Measurements from ENCODE around the gene SLAMF9. TPM values are rescaled to one million over a fixed set of nuclear protein-coding genes. Genes with fewer than 3 reads are reported as not detected.

SLAMF9 gene
- total RNA-seq, 1 experiment from 2014 or later: not detected

- no peak overlapping the region for H3K4me3 Mint-ChIP-seq
- Histone ChIP-seq H4K8ac (replicated peaks; ENCODE audit: insufficient read length, low read depth, low read length) (no peak overlapping the region), H4K91ac (ENCODE audit: insufficient read length, low read depth, low read length) (no peak overlapping the region), H2BK120ac (ENCODE audit: low read depth, low read length, poor library complexity, severe bottlenecking) (no peak overlapping the region), H2BK20ac (ENCODE audit: low read depth, low read length, poor library complexity, severe bottlenecking) (no peak overlapping the region), H3T11ph (ENCODE audit: low read length) (no peak overlapping the region), H3K14ac (ENCODE audit: insufficient read depth, low read length) (no peak overlapping the region), H3K23me2 (ENCODE audit: insufficient read length, low read depth, low read length, poor library complexity, severe bottlenecking) (peaks cover 16% of the 10 kb centered on the region), H2BK5ac (ENCODE audit: insufficient read length, low read length) (no peak overlapping the region), H3K9ac (ENCODE audit: extremely low read depth, insufficient read length, low read length) (no peak overlapping the region), H3K79me1 (ENCODE audit: insufficient read depth, low read depth, low read length, poor library complexity, severe bottlenecking) (no peaks in the 10 kb centered on the region), H3K27me3 (ENCODE audit: insufficient read depth, low read length) (no peaks in the 10 kb centered on the region), H2AFZ (ENCODE audit: low read length) (no peak overlapping the region), H3K4me1 (ENCODE audit: insufficient read depth, low read length) (peaks cover 3% of the 10 kb centered on the region; the same call in 1 of the 2 replicates), H3K79me2 (ENCODE audit: insufficient read depth, low read length) (no peaks in the 10 kb centered on the region), H4K5ac (ENCODE audit: insufficient read length, low read depth, low read length) (no peak overlapping the region), H3K18ac (ENCODE audit: insufficient read length, low read depth, low read length) (no peak overlapping the region), H2BK15ac (ENCODE audit: low read depth, low read length) (no peak overlapping the region), H3K27ac (ENCODE audit: insufficient read length, low read depth, low read length) (no peak overlapping the region), H3K9me3 (ENCODE audit: control insufficient read depth, low read depth, low read length) (no peaks in the 10 kb centered on the region), H2AK5ac (ENCODE audit: insufficient read length, low read length) (no peak overlapping the region), H3K4ac (ENCODE audit: low read depth, low read length) (no peak overlapping the region), H3K56ac (ENCODE audit: insufficient read length, low read depth, low read length) (no peak overlapping the region), H3K23ac (ENCODE audit: insufficient read length, low read depth, low read length) (no peak overlapping the region), H2BK12ac (ENCODE audit: insufficient read length, low read depth, low read length) (no peak overlapping the region), H4K20me1 (ENCODE audit: control insufficient read depth, insufficient read depth, insufficient read length) (no peaks in the 10 kb centered on the region), H3K4me2 (ENCODE audit: insufficient read depth, insufficient read length, low read length) (no peak overlapping the region)
- H3K27me3 Mint-ChIP-seq (ENCODE audit: low read depth): peaks cover 12% of the 10 kb centered on the region
- no peak for DNase-seq
- H3K9me3 Mint-ChIP-seq: no peaks in the 10 kb centered on the region; a peak in 1 of 5 replicates
- no peak overlapping the region for H3K27ac Mint-ChIP-seq
- peaks cover 42 to 45% of the 10 kb centered on the region in 2 experiments for H3K4me1 Mint-ChIP-seq
- H3K36me3 Mint-ChIP-seq (ENCODE audit: insufficient read depth in 1 of 3, low read depth in 3 of 3): peaks cover 0 to 35% (median 20%) of the 10 kb centered on the region in 3 experiments; a peak in 5 of 7 replicates
- no CpG with 5 or more reads among the region's 1 CpG for WGBS (ENCODE audit: extremely low coverage, insufficient read length, low lambda C conversion rate)
- no peak for TF ChIP-seq CTCF (conservative IDR thresholded peaks at IDR 0.05)
Measured at GRCh38 chr1:159920651-159921050, 33.4 kb downstream of the SLAMF9 start.

Data from H9 (cell line).